Uterus (tissue), 4 donors: ENCODE results near the gene KRTAP10-12. TPM values are rescaled to one million over a fixed set of nuclear protein-coding genes. Genes with fewer than 3 reads are reported as not detected.

ENCODE experiments used
- DNase-seq, 2 donors: peaks; one replicate each; pipeline ENCODE4 v3.0.0-alpha.2; 2019 to 2020
- H3K27ac ChIP-seq, 2 donors: fragments of 200-600 bp; sonication (generic); 1 replicate in 1 of 2; 2 replicates in 1 of 2; pipeline ENCODE4 v1.5.1; 2016 to 2018
- H3K27me3 ChIP-seq, 2 donors: fragments of 200-600 bp; sonication (generic); one replicate each; pipeline ENCODE4 v1.5.1; 2018 to 2019; ENCODE audit warnings: control low read depth in 1 of 2
- H3K36me3 ChIP-seq, 2 donors: fragments of 200-600 bp; sonication (generic); one replicate each; pipeline ENCODE4 v1.5.1; 2019; ENCODE audit warnings: control low read depth in 1 of 2
- H3K4me1 ChIP-seq, 2 donors: fragments of 200-600 bp; sonication (generic); one replicate each; pipeline ENCODE4 v1.5.1; 2018 to 2019; ENCODE audit warnings: control low read depth in 1 of 2
- H3K4me3 ChIP-seq, 2 donors: fragments of 200-600 bp; sonication (generic); 1 replicate in 1 of 2; 2 replicates in 1 of 2; pipeline ENCODE4 v1.5.1; 2018 to 2019; ENCODE audit warnings: mild to moderate bottlenecking in 1 of 2
- H3K9me3 ChIP-seq, 2 donors: fragments of 200-600 bp; sonication (generic); one replicate each; pipeline ENCODE4 v1.5.1; 2019; ENCODE audit warnings: control low read depth in 1 of 2
- CTCF ChIP-seq, 4 experiments: fragments of 200-600 bp in 2 of 4; fragments of 450-650 bp in 2 of 4; sonication (generic) in 2 of 4; IDR thresholded peaks; one replicate each; pipeline ENCODE4 v1.5.1; 2016 to 2019; ENCODE audit warnings: antibody characterized with exemption in 4 of 4, mild to moderate bottlenecking in 2 of 4, moderate library complexity in 1 of 4
- POLR2A ChIP-seq, 2 donors: fragments of 450-650 bp; IDR thresholded peaks; one replicate each; pipeline ENCODE4 v1.6.1; 2016; ENCODE audit warnings: antibody characterized with exemption in 2 of 2, mild to moderate bottlenecking in 1 of 2, moderate library complexity in 1 of 2
- intact Hi-C: fragments of 100-400 bp; cut with DNase I; formaldehyde crosslinking; loops from one replicate; pipeline ENCODE4 v1.15.1; 2023; ENCODE audit warnings: low total_unique reads
- total RNA-seq, 4 donors: library from RNA; depleted of rRNA in 3 of 4; stranded (reverse); fragments of >200 nt in 3 of 4; gene quantifications; one replicate each; pipeline versions ENCODE4 v1.1.0 to v1.2.4, GENCODE V29; 2014 to 2023
- donor health status: DM: yes; HTN: yes; CAD: no.

KRTAP10-12 gene
- total RNA-seq, 4 donors from 2014 or later = not detected

DNA sequence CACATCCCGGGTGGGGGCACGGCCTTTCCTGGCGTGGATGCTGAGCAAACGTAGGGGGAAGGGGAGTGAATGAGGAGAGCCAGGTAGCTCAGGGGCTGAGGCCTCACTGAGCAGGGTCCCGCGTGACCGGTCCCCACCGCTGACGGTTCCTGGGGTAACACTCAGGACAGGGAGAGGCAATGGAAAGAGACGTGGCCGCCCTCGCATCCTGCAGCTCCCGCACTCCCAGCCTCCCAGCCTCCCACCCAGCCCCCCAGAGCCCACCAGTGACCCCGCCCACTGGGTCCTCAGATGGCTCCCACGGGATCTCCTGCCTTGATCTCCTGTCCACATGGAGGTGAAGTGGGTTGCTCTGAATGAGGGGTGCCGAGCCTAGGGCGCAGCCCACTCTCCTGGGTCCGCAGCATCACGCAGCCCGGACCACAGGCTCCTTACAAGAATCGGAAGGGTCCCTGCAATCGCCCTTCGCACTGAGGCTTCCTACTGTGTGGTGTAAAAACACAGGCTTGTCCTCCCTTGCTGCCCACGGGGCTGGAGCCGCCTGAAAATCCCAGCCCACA is 12.0 kb downstream of the KRTAP10-12 start:
- H3K36me3 ChIP-seq = no peaks in the 10 kb centered on the region
- no peak overlapping the region for H3K27ac ChIP-seq
- H3K27me3 ChIP-seq = peaks cover 0 to 51% of the 10 kb centered on the region in 2 donors
- intact Hi-C loops = no loop called here
- no peaks in the 10 kb centered on the region for H3K9me3 ChIP-seq
- TF ChIP-seq CTCF (IDR thresholded peaks at IDR 0.05) = no peak
- no peak for TF ChIP-seq POLR2A (IDR thresholded peaks at IDR 0.05)
- DNase-seq = peak in 1 of 2 donors; percentile 7
- H3K4me1 ChIP-seq = no peaks in the 10 kb centered on the region
- H3K4me3 ChIP-seq = no peak overlapping the region

GRCh38 chr21:44709426-44710293 is 12.7 kb downstream of the KRTAP10-12 start:
- intact Hi-C loops = no loop called here
- Histone ChIP-seq H3K27ac (no peak overlapping the region), H3K9me3 (no peaks in the 10 kb centered on the region), H3K36me3 (no peaks in the 10 kb centered on the region), H3K4me1 (no peaks in the 10 kb centered on the region), H3K4me3 (no peak overlapping the region), H3K27me3 (peaks cover 0 to 51% of the 10 kb centered on the region in 2 donors)
- TF ChIP-seq CTCF (IDR thresholded peaks at IDR 0.05) = no peak
- no peak for TF ChIP-seq POLR2A (IDR thresholded peaks at IDR 0.05)
- DNase-seq = peak in 1 of 2 donors; percentile 4

DNA sequence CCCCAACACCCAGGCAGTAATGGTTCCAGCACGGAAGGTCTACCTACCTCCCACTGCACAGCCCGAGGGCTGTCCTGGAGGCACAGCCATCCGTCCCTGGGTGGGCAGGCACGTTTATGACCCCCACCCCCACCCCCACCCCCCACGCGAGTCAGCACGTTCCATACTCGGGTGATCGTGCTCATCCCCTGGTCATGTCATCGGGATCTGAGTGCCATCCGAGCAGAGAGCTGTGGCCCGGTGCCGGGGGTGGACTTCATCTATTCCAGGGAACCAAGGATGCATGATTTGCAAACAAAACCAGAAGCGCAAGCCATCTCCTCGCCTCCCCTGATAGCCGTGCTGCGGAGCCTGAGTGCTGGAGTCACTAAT is 13.3 kb downstream of the KRTAP10-12 start:
- Histone ChIP-seq H3K4me1 (no peaks in the 10 kb centered on the region), H3K4me3 (no peak overlapping the region), H3K27me3 (peaks cover 0 to 51% of the 10 kb centered on the region in 2 donors), H3K9me3 (no peaks in the 10 kb centered on the region), H3K36me3 (no peaks in the 10 kb centered on the region), H3K27ac (no peak overlapping the region)
- intact Hi-C loops = no loop called here
- TF ChIP-seq POLR2A (IDR thresholded peaks at IDR 0.05) = no peak
- no peak for TF ChIP-seq CTCF (IDR thresholded peaks at IDR 0.05)
- peak in 1 of 2 donors; percentile 1 for DNase-seq

DNA sequence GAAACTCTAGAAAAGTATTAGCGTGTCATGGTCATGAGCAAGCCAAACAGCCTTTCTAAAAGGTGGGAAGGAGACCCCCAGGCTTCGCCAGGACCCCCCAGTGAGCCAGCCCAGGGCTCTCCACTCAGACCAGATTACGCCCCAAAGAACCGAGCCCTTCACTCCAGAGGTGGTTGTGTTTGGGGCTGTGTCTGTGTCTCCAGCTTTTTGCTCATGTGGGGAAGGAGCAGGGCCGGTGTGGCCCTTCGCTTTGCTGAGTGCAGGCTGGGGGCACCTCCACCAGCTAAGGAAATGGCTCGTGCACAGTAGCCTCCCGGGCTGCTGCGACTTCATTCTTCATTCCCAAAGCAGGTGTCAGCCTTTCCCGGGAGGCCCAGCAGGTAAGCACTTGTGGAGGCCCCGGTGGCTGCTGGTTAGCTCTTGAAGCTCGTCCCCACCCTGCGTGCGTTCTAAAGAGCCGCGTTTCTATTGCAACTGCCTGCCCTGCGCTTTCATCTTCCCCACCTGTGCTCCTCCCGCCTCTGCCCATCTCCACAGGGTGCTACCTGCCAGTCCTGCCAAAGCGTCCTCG is 13.9 kb downstream of the KRTAP10-12 start:
- Histone ChIP-seq H3K36me3 (no peaks in the 10 kb centered on the region), H3K4me3 (no peak overlapping the region), H3K9me3 (no peaks in the 10 kb centered on the region), H3K27ac (no peak overlapping the region), H3K4me1 (no peaks in the 10 kb centered on the region), H3K27me3 (peaks cover 0 to 51% of the 10 kb centered on the region in 2 donors)
- TF ChIP-seq CTCF (IDR thresholded peaks at IDR 0.05) (no peak), POLR2A (IDR thresholded peaks at IDR 0.05) (no peak)
- intact Hi-C loops = no loop called here
- peak in 1 of 2 donors; percentile 2 for DNase-seq
